ENCODE data around the gene SLC9A7. TPM values are rescaled to one million over a fixed set of nuclear protein-coding genes. Genes with fewer than 3 reads are reported as not detected.

Gene SLC9A7
- total and polyA plus RNA-seq, 3 donors from 2014 or later, result 2.6 to 8.1 (median 7.4) TPM

GRCh38 chrX:46715997-46716396 is 42.9 kb downstream of the SLC9A7 start:
- no peaks in the 10 kb centered on the region for H3K4me1 ChIP-seq
- no peak for DNase-seq
- H3K9me3 ChIP-seq, result no peaks in the 10 kb centered on the region
- 89 to 100% methylated on average over 1 of the region's 1 CpG for WGBS, 2 donors
- intact Hi-C loops (cut with DNase I; ENCODE audit: low total_unique reads), result no loop called here
- no peaks in the 10 kb centered on the region for H3K36me3 ChIP-seq (ENCODE audit: low read depth, missing control alignments)
- H3K27ac ChIP-seq, result no peak overlapping the region
- TF ChIP-seq POLR2A (IDR thresholded peaks at IDR 0.05) (no peak), CTCF (IDR thresholded peaks at IDR 0.05) (no peak)
- H3K4me3 ChIP-seq, result no peak overlapping the region
- no peaks in the 10 kb centered on the region for H3K27me3 ChIP-seq

GRCh38 chrX:46715530-46715929 is 43.4 kb downstream of the SLC9A7 start:
- intact Hi-C loops (cut with DNase I; ENCODE audit: low total_unique reads), result no loop called here
- no peak overlapping the region for H3K4me3 ChIP-seq
- DNase-seq, result no peak
- H3K9me3 ChIP-seq, result no peaks in the 10 kb centered on the region
- H3K36me3 ChIP-seq (ENCODE audit: low read depth, missing control alignments), result no peaks in the 10 kb centered on the region
- no peaks in the 10 kb centered on the region for H3K27me3 ChIP-seq
- no peak for TF ChIP-seq POLR2A (IDR thresholded peaks at IDR 0.05)
- no peak for TF ChIP-seq CTCF (IDR thresholded peaks at IDR 0.05)
- H3K4me1 ChIP-seq, result no peaks in the 10 kb centered on the region
- no peak overlapping the region for H3K27ac ChIP-seq
- WGBS, 2 donors, result 95% methylated on average over 5 of the region's 5 CpGs

- Histone ChIP-seq H3K4me3 (no peak overlapping the region), H3K4me1 (no peaks in the 10 kb centered on the region), H3K9me3 (no peaks in the 10 kb centered on the region), H3K27ac (no peak overlapping the region), H3K36me3 (ENCODE audit: low read depth, missing control alignments) (no peaks in the 10 kb centered on the region), H3K27me3 (no peaks in the 10 kb centered on the region)
- TF ChIP-seq CTCF (IDR thresholded peaks at IDR 0.05), result no peak
- TF ChIP-seq POLR2A (IDR thresholded peaks at IDR 0.05), result no peak
- 62 to 73% methylated on average over 5 of the region's 5 CpGs for WGBS, 2 donors
- no peak for DNase-seq
- intact Hi-C loops (cut with DNase I; ENCODE audit: low total_unique reads), result no loop called here
Measured at GRCh38 chrX:46713672-46714490, 45.0 kb downstream of the SLC9A7 start.

- Histone ChIP-seq H3K9me3 (no peaks in the 10 kb centered on the region), H3K36me3 (ENCODE audit: low read depth, missing control alignments) (no peaks in the 10 kb centered on the region), H3K27ac (no peak overlapping the region), H3K27me3 (no peaks in the 10 kb centered on the region), H3K4me1 (no peaks in the 10 kb centered on the region), H3K4me3 (no peak overlapping the region)
- DNase-seq, result no peak
- TF ChIP-seq CTCF (IDR thresholded peaks at IDR 0.05) (no peak), POLR2A (IDR thresholded peaks at IDR 0.05) (no peak)
- intact Hi-C loops (cut with DNase I; ENCODE audit: low total_unique reads), result no loop called here
- 43 to 82% methylated on average over 1 of the region's 1 CpG for WGBS, 2 donors
Measured at GRCh38 chrX:46712764-46713163, 46.2 kb downstream of the SLC9A7 start.
